IMR-90 (cell line): Measurements from ENCODE around the gene IL1RAPL1. TPM values are rescaled to one million over a fixed set of nuclear protein-coding genes. Genes with fewer than 3 reads are reported as not detected.

Experiments used
- ATAC-seq: fragments of 200-7000 bp; cut with Tn5 transposase; 2 replicates; pipeline ENCODE4 v1.9.1; 2020; ENCODE audit warnings: low read depth, mild to moderate bottlenecking, moderate library complexity
- BruUV-seq: library from RNA; stranded (reverse); fragments of 400-500 nt; replicated peaks from 2 replicates; lab custom pipeline; 2021; lab: Mats Ljungman, UMichigan
- CTCF ChIA-PET: fragments of 300-600 bp; formaldehyde crosslinking; extraction: SDS; loops from one replicate; lab custom pipeline; 2021; ENCODE audit warnings: antibody characterized with exemption; lab: Yijun Ruan, JAX
- POLR2A ChIA-PET: fragments of 300-600 bp; sonication (Branson Sonifier 250); formaldehyde crosslinking; loops from one replicate; lab custom pipeline; 2022; ENCODE audit warnings: antibody characterized with exemption; ENCODE audit not compliant: unreplicated experiment; lab: Charles Lee
- DNase-seq: peaks from one replicate; pipeline ENCODE4 v3.0.0; 2013
- H2AFZ ChIP-seq: replicated peaks from 2 replicates; pipeline ENCODE3; 2013; ENCODE audit warnings: low read length, mild to moderate bottlenecking; ENCODE audit not compliant: poor library complexity
- H2AK5ac ChIP-seq: 2 replicates; pipeline ENCODE4 v1.6.1; 2013; ENCODE audit warnings: low read depth, low read length, inconsistent platforms
- H2AK9ac ChIP-seq: replicated peaks from 2 replicates; pipeline ENCODE3; 2013; ENCODE audit warnings: mild to moderate bottlenecking, low read depth, low read length, moderate library complexity; ENCODE audit not compliant: poor library complexity
- H2BK120ac ChIP-seq: 2 replicates; pipeline ENCODE4 v1.6.1; 2013; ENCODE audit warnings: low read depth, low read length, inconsistent platforms
- H2BK15ac ChIP-seq: 3 replicates; pipeline ENCODE4 v1.6.1; 2013; ENCODE audit warnings: low read depth, low read length, inconsistent platforms
- H2BK20ac ChIP-seq: 2 replicates; pipeline ENCODE4 v1.6.1; 2013; ENCODE audit warnings: low read depth, mild to moderate bottlenecking, inconsistent platforms, low read length, moderate library complexity
- H2BK5ac ChIP-seq: 2 replicates; pipeline ENCODE4 v1.6.1; 2013; ENCODE audit warnings: mild to moderate bottlenecking, low read depth, low read length, inconsistent platforms; ENCODE audit not compliant: poor library complexity, severe bottlenecking
- H3K14ac ChIP-seq: replicated peaks from 2 replicates; pipeline ENCODE4 v1.6.1; 2013; ENCODE audit warnings: low read depth, low read length, inconsistent platforms
- H3K18ac ChIP-seq: 2 replicates; pipeline ENCODE4 v1.6.1; 2013; ENCODE audit warnings: low read depth, low read length, control low read depth
- H3K23ac ChIP-seq: 2 replicates; pipeline ENCODE4 v1.6.1; 2013; ENCODE audit warnings: low read depth, low read length, inconsistent platforms
- H3K27ac ChIP-seq: 2 replicates; pipeline ENCODE4 v1.5.1; 2013; ENCODE audit warnings: mild to moderate bottlenecking, control low read depth, low read length; ENCODE audit not compliant: insufficient read depth
- H3K27me3 ChIP-seq: 2 replicates; pipeline ENCODE4 v1.6.1; 2013; ENCODE audit warnings: low read length; ENCODE audit not compliant: control insufficient read depth, insufficient read depth
- H3K36me3 ChIP-seq: 2 replicates; pipeline ENCODE4 v1.6.1; 2013; ENCODE audit warnings: low read length, mixed read lengths; ENCODE audit not compliant: control insufficient read depth, insufficient read depth
- H3K4ac ChIP-seq: 2 replicates; pipeline ENCODE4 v1.6.1; 2013; ENCODE audit warnings: low read depth, low read length, inconsistent platforms
- H3K4me1 ChIP-seq: 2 replicates; pipeline ENCODE4 v1.6.1; 2013; ENCODE audit warnings: low read length, mixed read lengths; ENCODE audit not compliant: control insufficient read depth, insufficient read depth
- H3K4me2 ChIP-seq: 2 replicates; pipeline ENCODE4 v1.6.1; 2013; ENCODE audit warnings: low read depth, mild to moderate bottlenecking, control low read depth, low read length, moderate library complexity
- H3K4me3 ChIP-seq: 2 replicates; pipeline ENCODE4 v1.5.1; 2013; ENCODE audit warnings: low read depth, mild to moderate bottlenecking, control low read depth, low read length, moderate library complexity; ENCODE audit not compliant: insufficient read depth
- H3K56ac ChIP-seq: 2 replicates; pipeline ENCODE4 v1.6.1; 2013; ENCODE audit warnings: low read length, inconsistent platforms; ENCODE audit not compliant: insufficient read depth; ENCODE audit errors: extremely low read depth
- H3K79me1 ChIP-seq, 2 experiments: 2 replicates each; pipeline ENCODE4 v1.6.1; 2013; ENCODE audit warnings: low read length in 2 of 2, inconsistent platforms in 1 of 2, low read depth in 1 of 2
- H3K9ac ChIP-seq: 2 replicates; pipeline ENCODE4 v1.6.1; 2013; ENCODE audit warnings: low read depth, low read length, control low read depth
- H3K9me1 ChIP-seq: 2 replicates; pipeline ENCODE4 v1.6.1; 2013; ENCODE audit warnings: low read length, inconsistent platforms; ENCODE audit not compliant: insufficient read depth
- H3K9me3 ChIP-seq: 2 replicates; pipeline ENCODE4 v1.6.1; 2013; ENCODE audit warnings: low read length; ENCODE audit not compliant: control insufficient read depth, insufficient read depth
- H4K20me1 ChIP-seq: 2 replicates; pipeline ENCODE4 v1.6.1; 2013; ENCODE audit warnings: low read length, inconsistent platforms; ENCODE audit not compliant: insufficient read depth
- H4K5ac ChIP-seq: 2 replicates; pipeline ENCODE4 v1.6.1; 2013; ENCODE audit warnings: mild to moderate bottlenecking, low read depth, low read length, control low read depth
- H4K8ac ChIP-seq, 2 experiments: 2 replicates each; pipeline ENCODE4 v1.6.1; 2013; ENCODE audit warnings: low read depth in 2 of 2, low read length in 2 of 2, control low read depth in 1 of 2, inconsistent platforms in 1 of 2
- H4K91ac ChIP-seq: 2 replicates; pipeline ENCODE4 v1.6.1; 2013; ENCODE audit warnings: low read depth, low read length, inconsistent platforms; ENCODE audit not compliant: insufficient read depth
- CEBPB ChIP-seq: IDR thresholded peaks from 2 replicates; pipeline ENCODE4 v1.6.1; 2012; ENCODE audit warnings: low read depth, low read length, improper control_type of control experiment
- CTCF ChIP-seq: conservative IDR thresholded peaks from 2 replicates; pipeline ENCODE4 v1.5.1; 2012; ENCODE audit warnings: mild to moderate bottlenecking, low read depth, low read length, improper control_type of control experiment
- ELK1 ChIP-seq: fragments of 150-350 bp; IDR thresholded peaks from 2 replicates; pipeline ENCODE4 v1.6.1; 2016; ENCODE audit warnings: low read depth, mild to moderate bottlenecking, low read length, moderate library complexity, borderline replicate concordance
- FOS ChIP-seq: fragments of 150-350 bp; IDR thresholded peaks from 2 replicates; pipeline ENCODE4 v1.6.1; 2016; ENCODE audit warnings: low read depth, low read length
- MAFK ChIP-seq: IDR thresholded peaks from 2 replicates; pipeline ENCODE4 v1.6.1; 2012; ENCODE audit warnings: low read depth, low read length, improper control_type of control experiment
- MAZ ChIP-seq: IDR thresholded peaks from 2 replicates; pipeline ENCODE4 v1.6.1; 2012; ENCODE audit warnings: low read depth, mild to moderate bottlenecking, low read length, improper control_type of control experiment, moderate library complexity, borderline replicate concordance
- NFE2L2 ChIP-seq: fragments of 150-350 bp; IDR thresholded peaks from 2 replicates; pipeline ENCODE4 v1.6.1; 2016; ENCODE audit warnings: low read depth, mild to moderate bottlenecking, low read length
- POLR2A ChIP-seq: IDR thresholded peaks from 2 replicates; pipeline ENCODE4 v1.6.1; 2012; ENCODE audit warnings: mild to moderate bottlenecking, low read depth, low read length
- RCOR1 ChIP-seq: IDR thresholded peaks from 2 replicates; pipeline ENCODE4 v1.6.1; 2012; ENCODE audit warnings: mild to moderate bottlenecking, low read length, improper control_type of control experiment; ENCODE audit not compliant: insufficient replicate concordance
- RFX5 ChIP-seq: IDR thresholded peaks from 2 replicates; pipeline ENCODE4 v1.8.0; 2012; ENCODE audit warnings: low read depth, mild to moderate bottlenecking, low read length, moderate library complexity
- SMC3 ChIP-seq: fragments of 150-350 bp; IDR thresholded peaks from 2 replicates; pipeline ENCODE4 v1.6.1; 2016; ENCODE audit warnings: low read depth, mild to moderate bottlenecking, antibody characterized with exemption, low read length, moderate library complexity
- USF2 ChIP-seq: fragments of 150-350 bp; IDR thresholded peaks from 2 replicates; pipeline ENCODE4 v1.6.1; 2017; ENCODE audit warnings: mild to moderate bottlenecking, antibody characterized with exemption, low read length, low read depth
- WGBS, 2 experiments: methylation state at CpG; one replicate each; pipeline versions ENCODE4 v1.1.5 to v1.1.7; 2013; ENCODE audit warnings: missing lambda C conversion rate in 2 of 2; ENCODE audit not compliant: insufficient read length in 1 of 2; ENCODE audit errors: extremely low coverage in 2 of 2; 5-methylcytosine and 5-hydroxymethylcytosine counted together
- dilution Hi-C: fragments of 300-500 bp; cut with HindIII; formaldehyde crosslinking; loops from one replicate; pipeline ENCODE4 v1.14.3; 2018; ENCODE audit warnings: low sequenced_read_pairs; ENCODE audit not compliant: unreplicated experiment
- in situ Hi-C: fragments of 300-500 bp; cut with MboI; formaldehyde crosslinking; loops from 3 replicates; pipeline ENCODE4 v1.14.3; 2019; ENCODE audit warnings: low sequenced_read_pairs, inconsistent platforms, mixed read lengths
- intact Hi-C: fragments of 100-400 bp; cut with micrococcal nuclease; formaldehyde crosslinking; loops from 2 replicates; pipeline ENCODE4 v1.10.0; 2022
- polyA plus RNA-seq, 3 experiments: library from polyadenylated mRNA; depleted of rRNA; stranded (reverse); fragments of >200 nt; gene quantifications; 2 replicates each; pipeline ENCODE4 v1.2.3, GENCODE V29; 2012; ENCODE audit warnings: low replicate concordance in 1 of 3
- total RNA-seq: library from RNA; depleted of rRNA; stranded (reverse); fragments of >200 nt; gene quantifications from 2 replicates; pipeline ENCODE4 v1.2.3, GENCODE V29; 2012

Gene IL1RAPL1
- total and polyA plus RNA-seq, 2 of the 4 experiments (the other 2 are of a cell fraction): 1.5 to 9.0 TPM

GRCh38 chrX:28876408-28876807 lies 289.2 kb downstream of the IL1RAPL1 start:
- in situ Hi-C loops: no loop called here
- Histone ChIP-seq H4K5ac (no peak overlapping the region), H3K14ac (no peak overlapping the region), H2BK5ac (no peak overlapping the region), H3K79me1 (no peaks in the 10 kb centered on the region), H3K4me1 (no peaks in the 10 kb centered on the region), H3K27me3 (no peaks in the 10 kb centered on the region), H3K4me3 (no peak overlapping the region), H2AK9ac (no peak overlapping the region), H3K9me1 (no peaks in the 10 kb centered on the region), H3K18ac (no peak overlapping the region), H2BK120ac (no peak overlapping the region), H2AK5ac (no peak overlapping the region), H4K20me1 (no peaks in the 10 kb centered on the region), H4K91ac (no peak overlapping the region), H2AFZ (no peak overlapping the region), H2BK20ac (no peak overlapping the region), H3K23ac (no peak overlapping the region), H3K9me3 (no peaks in the 10 kb centered on the region), H2BK15ac (no peak overlapping the region), H3K36me3 (no peaks in the 10 kb centered on the region), H3K56ac (no peak overlapping the region), H3K9ac (no peak overlapping the region), H3K27ac (no peak overlapping the region), H3K4ac (no peak overlapping the region), H4K8ac (no peak overlapping the region), H3K4me2 (no peak overlapping the region)
- WGBS, 2 experiments: no CpG with 5 or more reads among the region's 1 CpG
- intact Hi-C loops: no loop called here
- DNase-seq (no peak), ATAC-seq (no peak)
- TF ChIP-seq FOS (no peak), NFE2L2 (no peak), SMC3 (no peak), RFX5 (no peak), MAFK (no peak), RCOR1 (no peak), ELK1 (no peak), CTCF (no peak), CEBPB (no peak), USF2 (no peak), POLR2A (no peak), MAZ (no peak)
- CTCF ChIA-PET: no interaction called here
- POLR2A ChIA-PET: no interaction called here
- dilution Hi-C loops: no loop called here
- BruUV-seq: no TSS peak
